OCI-LY1 (cell line): ENCODE data around the gene PROCA1.

Source experiments
- H2AFZ ChIP-seq: fragments of 200-600 bp; sonication (generic), shearing (Covaris generic); 2 replicates; pipeline ENCODE4 v1.6.0; 2014; ENCODE audit warnings: antibody characterized with exemption, mild to moderate bottlenecking, low read length
- H3F3A ChIP-seq: fragments of 200-600 bp; sonication (generic), shearing (Covaris generic); 2 replicates; pipeline ENCODE4 v1.6.0; 2014; ENCODE audit warnings: mild to moderate bottlenecking, antibody characterized with exemption, low read length, moderate library complexity; ENCODE audit not compliant: insufficient read depth
- H3K27ac ChIP-seq: fragments of 200-600 bp; sonication (generic); 2 replicates; pipeline ENCODE4 v1.5.1; 2014; ENCODE audit warnings: low read length, mixed run types, mild to moderate bottlenecking, low read depth; ENCODE audit not compliant: poor library complexity, severe bottlenecking
- H3K27me3 ChIP-seq: fragments of 200-600 bp; sonication (generic); 2 replicates; pipeline ENCODE4 v1.6.0; 2014; ENCODE audit warnings: antibody characterized with exemption, mild to moderate bottlenecking, low read length, moderate library complexity; ENCODE audit not compliant: insufficient read depth
- H3K36me3 ChIP-seq: fragments of 200-600 bp; sonication (generic); 2 replicates; pipeline ENCODE4 v1.6.1; 2014; ENCODE audit warnings: mild to moderate bottlenecking, antibody characterized with exemption, low read length, moderate library complexity, mixed read lengths; ENCODE audit not compliant: insufficient read depth
- H3K4me1 ChIP-seq: fragments of 200-600 bp; sonication (generic); 2 replicates; pipeline ENCODE4 v1.5.1; 2014; ENCODE audit warnings: mild to moderate bottlenecking, low read length, moderate library complexity; ENCODE audit not compliant: insufficient read depth, severe bottlenecking
- H3K4me2 ChIP-seq: fragments of 200-600 bp; sonication (generic), shearing (Covaris generic); 2 replicates; pipeline ENCODE4 v1.6.1; 2014; ENCODE audit warnings: low read length
- H3K4me3 ChIP-seq: fragments of 200-600 bp; sonication (generic); 2 replicates; pipeline ENCODE4 v1.5.1; 2014; ENCODE audit warnings: low read length, low read depth, mild to moderate bottlenecking, mixed read lengths; ENCODE audit not compliant: poor library complexity, severe bottlenecking
- H3K79me2 ChIP-seq: fragments of 200-600 bp; shearing (Covaris generic); 2 replicates; pipeline ENCODE4 v1.6.1; 2016; ENCODE audit warnings: mixed run types, low read length, mixed read lengths; ENCODE audit not compliant: insufficient read depth
- H3K9ac ChIP-seq: fragments of 200-600 bp; sonication (generic), shearing (Covaris generic); 2 replicates; pipeline ENCODE4 v1.6.1; 2014; ENCODE audit warnings: mild to moderate bottlenecking, low read length, mixed read lengths
- H3K9me2 ChIP-seq: fragments of 200-600 bp; sonication (generic), shearing (Covaris generic); 2 replicates; pipeline ENCODE4 v1.6.1; 2014; ENCODE audit warnings: low read depth, mild to moderate bottlenecking, low read length, mixed read lengths
- H3K9me3 ChIP-seq: fragments of 200-600 bp; shearing (Covaris generic); 2 replicates; pipeline ENCODE4 v1.6.1; 2014; ENCODE audit warnings: low read length, mixed read lengths
- H4K20me1 ChIP-seq: fragments of 200-600 bp; sonication (generic), shearing (Covaris generic); 2 replicates; pipeline ENCODE4 v1.6.0; 2016; ENCODE audit warnings: mild to moderate bottlenecking, low read length; ENCODE audit not compliant: insufficient read depth
- EZH2 ChIP-seq: fragments of 200-600 bp; sonication (generic), shearing (Covaris generic); IDR thresholded peaks from 2 replicates; pipeline ENCODE4 v1.8.0; 2017; ENCODE audit warnings: borderline replicate concordance, mixed run types, mild to moderate bottlenecking, antibody characterized with exemption, low read length, moderate library complexity, mixed read lengths
- TF ChIP-seq, protein P1 (sequence below): fragments of 200-600 bp; sonication (generic), shearing (Covaris generic); IDR thresholded peaks from 2 replicates; pipeline ENCODE4 v1.5.1; 2017; ENCODE audit warnings: mild to moderate bottlenecking, antibody characterized with exemption, low read length, moderate library complexity, mixed read lengths

PROCA1 gene

DNA sequence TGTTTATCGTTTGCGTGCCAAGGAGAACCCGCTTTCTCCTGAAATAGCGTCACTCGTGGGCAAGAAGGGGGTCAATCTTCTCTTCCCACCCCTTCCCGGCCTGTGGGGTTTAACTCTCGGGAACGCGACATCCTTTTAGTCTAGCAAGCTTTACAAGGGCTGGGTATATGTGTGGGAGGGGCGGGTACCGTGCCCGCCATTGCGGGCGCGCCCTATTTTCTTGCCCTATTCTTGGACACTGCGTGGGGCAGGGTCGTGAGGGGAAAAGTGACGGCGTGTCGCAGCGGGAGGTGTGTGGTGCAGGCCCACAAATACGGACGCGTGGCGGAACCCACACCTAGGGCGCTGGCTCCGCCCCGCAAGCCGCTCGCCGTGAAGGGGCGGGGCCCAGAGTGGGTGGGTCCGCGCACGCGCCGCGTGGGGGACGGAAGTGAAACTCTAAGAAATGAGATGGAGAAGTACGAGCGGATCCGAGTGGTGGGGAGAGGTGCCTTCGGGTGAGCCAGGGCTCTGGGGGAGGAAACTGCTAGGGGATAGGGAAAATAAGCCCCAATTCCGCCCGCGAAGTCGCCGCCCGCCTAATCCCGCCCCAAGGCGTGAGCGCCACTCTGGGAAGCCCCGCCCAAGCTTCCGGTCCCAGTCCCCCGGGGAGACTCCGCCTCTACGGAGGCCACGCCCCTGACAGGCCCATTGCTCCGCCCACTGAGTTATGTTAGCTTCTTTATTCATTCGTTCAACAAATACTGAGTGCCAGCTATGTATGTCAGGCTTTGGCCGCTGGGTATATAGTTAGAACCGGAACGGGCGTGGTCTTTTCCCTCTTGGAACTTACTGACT, 16.9 kb upstream of the PROCA1 start, which contains the start of gene NEK8:
Gene NEK8 (plus strand): TSS at position 425 of the 837 bp plus-strand sequence. CDS start 26 bp downstream, at position 451.
- peaks cover 39% of the 10 kb centered on the region for H3K4me1 ChIP-seq
- H3K36me3 ChIP-seq: peaks cover 19% of the 10 kb centered on the region
- peak within 1 kb of the TSS; percentile 97 for H3K27ac ChIP-seq
- peak within 1 kb of the TSS; percentile 91 for H3K4me2 ChIP-seq
- no peaks in the 10 kb centered on the region for H3K79me2 ChIP-seq
- H3K4me3 ChIP-seq: peak within 1 kb of the TSS; percentile 66
- H2AFZ ChIP-seq: no peak within 1 kb of the TSS
- TF ChIP-seq, protein P1, sequence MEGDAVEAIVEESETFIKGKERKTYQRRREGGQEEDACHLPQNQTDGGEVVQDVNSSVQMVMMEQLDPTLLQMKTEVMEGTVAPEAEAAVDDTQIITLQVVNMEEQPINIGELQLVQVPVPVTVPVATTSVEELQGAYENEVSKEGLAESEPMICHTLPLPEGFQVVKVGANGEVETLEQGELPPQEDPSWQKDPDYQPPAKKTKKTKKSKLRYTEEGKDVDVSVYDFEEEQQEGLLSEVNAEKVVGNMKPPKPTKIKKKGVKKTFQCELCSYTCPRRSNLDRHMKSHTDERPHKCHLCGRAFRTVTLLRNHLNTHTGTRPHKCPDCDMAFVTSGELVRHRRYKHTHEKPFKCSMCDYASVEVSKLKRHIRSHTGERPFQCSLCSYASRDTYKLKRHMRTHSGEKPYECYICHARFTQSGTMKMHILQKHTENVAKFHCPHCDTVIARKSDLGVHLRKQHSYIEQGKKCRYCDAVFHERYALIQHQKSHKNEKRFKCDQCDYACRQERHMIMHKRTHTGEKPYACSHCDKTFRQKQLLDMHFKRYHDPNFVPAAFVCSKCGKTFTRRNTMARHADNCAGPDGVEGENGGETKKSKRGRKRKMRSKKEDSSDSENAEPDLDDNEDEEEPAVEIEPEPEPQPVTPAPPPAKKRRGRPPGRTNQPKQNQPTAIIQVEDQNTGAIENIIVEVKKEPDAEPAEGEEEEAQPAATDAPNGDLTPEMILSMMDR: no peak
- TF ChIP-seq EZH2: no peak
- no peaks in the 10 kb centered on the region for H3K27me3 ChIP-seq
- no peaks in the 10 kb centered on the region for H3K9me2 ChIP-seq
- H3K9me3 ChIP-seq: no peaks in the 10 kb centered on the region
- H3K9ac ChIP-seq: peak within 1 kb of the TSS; percentile 78
- peaks cover 11% of the 10 kb centered on the region for H3F3A ChIP-seq
- no peaks in the 10 kb centered on the region for H4K20me1 ChIP-seq

DNA sequence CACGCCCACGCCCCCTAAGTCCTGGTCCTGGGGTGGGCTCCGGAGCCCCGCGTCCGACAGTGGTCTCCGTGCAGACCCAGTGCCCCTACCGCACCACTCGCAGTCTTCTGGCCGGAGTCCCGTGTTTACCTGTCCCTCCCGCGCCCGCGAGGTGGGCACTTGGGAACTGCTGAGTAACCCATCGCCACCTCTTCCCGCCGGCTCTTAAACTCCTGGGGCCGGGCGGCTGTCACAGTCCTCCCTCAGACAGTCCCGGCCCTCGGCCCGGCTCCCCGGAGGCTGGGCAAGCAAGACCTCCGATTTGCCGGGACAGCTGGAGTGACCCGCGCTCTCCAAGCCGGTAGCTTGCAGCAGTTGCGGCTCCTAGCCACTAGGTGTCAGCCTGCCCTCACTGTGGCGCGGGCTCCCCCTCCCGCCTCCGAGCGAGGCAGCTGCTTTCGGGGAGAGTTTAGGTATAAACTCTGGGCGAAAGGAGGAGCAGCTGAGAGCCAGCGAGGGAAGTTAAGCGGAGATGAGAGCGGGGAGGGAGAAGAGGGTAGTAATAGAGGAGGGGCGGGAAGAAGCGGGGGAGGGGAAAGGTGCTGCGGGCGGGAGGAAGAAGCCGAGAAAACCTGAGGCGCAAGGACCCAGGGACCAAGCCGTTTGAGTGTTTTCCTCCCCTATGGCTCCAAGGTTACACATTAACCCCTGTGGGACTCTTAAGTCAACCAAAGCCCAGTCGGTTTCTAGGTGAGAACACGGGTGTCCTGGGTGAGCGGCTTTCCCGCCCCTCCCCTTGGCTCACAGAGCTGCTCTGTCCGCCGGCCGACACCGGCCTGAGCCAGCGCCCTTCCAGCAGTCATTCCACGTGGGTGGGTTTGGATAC, 15.2 kb upstream of the PROCA1 start:
- Histone ChIP-seq H3K79me2 (no peaks in the 10 kb centered on the region), H3K27me3 (no peaks in the 10 kb centered on the region), H3K4me1 (peaks cover 56% of the 10 kb centered on the region), H4K20me1 (no peaks in the 10 kb centered on the region), H3F3A (peaks cover 20% of the 10 kb centered on the region), H3K4me2 (peak overlapping the region; percentile 91), H3K27ac (peak overlapping the region; percentile 97), H2AFZ (no peak overlapping the region; the same call in 1 of the 2 replicates), H3K4me3 (peak overlapping the region; percentile 66), H3K36me3 (peaks cover 37% of the 10 kb centered on the region), H3K9me3 (no peaks in the 10 kb centered on the region), H3K9ac (peak overlapping the region; percentile 78), H3K9me2 (no peaks in the 10 kb centered on the region)
- TF ChIP-seq, protein P1: peak; percentile 96
- TF ChIP-seq EZH2: no peak

DNA sequence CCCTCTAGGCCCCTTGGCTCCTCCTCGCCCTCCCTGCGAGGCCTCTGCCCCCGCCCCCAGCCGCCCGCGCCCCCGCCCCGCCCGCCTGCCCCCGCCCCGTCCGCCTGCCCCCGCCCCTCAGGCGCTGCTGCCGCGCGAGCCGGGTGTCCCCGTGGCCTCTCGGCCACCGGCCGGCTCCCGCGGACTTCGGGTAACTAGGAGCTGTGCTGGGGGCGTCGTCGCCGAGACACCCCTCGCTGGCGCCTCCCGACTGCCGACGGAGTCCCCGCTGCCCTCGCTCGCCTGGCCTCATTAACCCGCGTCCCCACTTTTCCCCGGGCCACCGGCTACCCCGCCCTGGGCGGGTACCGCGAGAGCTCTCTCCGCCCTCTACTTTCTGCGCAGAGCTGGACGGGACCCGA, 14.5 kb upstream of the PROCA1 start, which contains the start of gene TLCD1:
Gene TLCD1 (minus strand): TSS at position 8 of the 401 bp plus-strand sequence. CDS start 136 bp downstream, outside the sequence.
- H3K4me2 ChIP-seq: peak within 1 kb of the TSS; percentile 91
- peak within 1 kb of the TSS; percentile 78 for H3K9ac ChIP-seq
- H3K36me3 ChIP-seq: peaks cover 43% of the 10 kb centered on the region
- H3K27ac ChIP-seq: peak within 1 kb of the TSS; percentile 97
- H3K79me2 ChIP-seq: peaks cover 4% of the 10 kb centered on the region
- H4K20me1 ChIP-seq: no peaks in the 10 kb centered on the region
- peaks cover 62% of the 10 kb centered on the region for H3K4me1 ChIP-seq
- H3K4me3 ChIP-seq: peak within 1 kb of the TSS; percentile 66
- no peaks in the 10 kb centered on the region for H3K9me3 ChIP-seq
- TF ChIP-seq EZH2: no peak
- TF ChIP-seq, protein P1: no peak
- H3K27me3 ChIP-seq: no peaks in the 10 kb centered on the region
- H3F3A ChIP-seq: peaks cover 20% of the 10 kb centered on the region
- H2AFZ ChIP-seq: no peak within 1 kb of the TSS
- H3K9me2 ChIP-seq: no peaks in the 10 kb centered on the region
